Spleen (tissue), 11 donors: ENCODE data around the gene CRYL1. TPM values are rescaled to one million over a fixed set of nuclear protein-coding genes. Genes with fewer than 3 reads are reported as not detected.

Source experiments
- DNase-seq: peaks from one replicate; pipeline ENCODE4 v3.0.0-alpha.2; 2020
- H3K27ac ChIP-seq, 8 donors: fragments of 200-600 bp; sonication (generic) in 7 of 8; 1 replicate in 4 of 8; 2 replicates in 4 of 8; pipeline versions ENCODE4 v1.5.0 to v1.8.0; 2016 to 2021; ENCODE audit warnings: inconsistent platforms in 4 of 8, mild to moderate bottlenecking in 4 of 8, moderate library complexity in 1 of 8
- H3K27me3 ChIP-seq, 7 donors: fragments of 200-600 bp; sonication (generic) in 6 of 7; replicated peaks in 1 of 7; 1 replicate in 4 of 7; 2 replicates in 3 of 7; pipeline versions ENCODE4 v1.5.0 to v1.8.0; 2016 to 2021; ENCODE audit warnings: inconsistent platforms in 3 of 7, mild to moderate bottlenecking in 1 of 7
- H3K36me3 ChIP-seq, 6 donors: fragments of 200-600 bp; sonication (generic) in 5 of 6; 1 replicate in 4 of 6; 2 replicates in 2 of 6; pipeline versions ENCODE4 v1.5.0 to v1.8.0; 2016 to 2021; ENCODE audit warnings: inconsistent platforms in 2 of 6
- H3K4me1 ChIP-seq, 6 donors: fragments of 200-600 bp; sonication (generic) in 5 of 6; 1 replicate in 3 of 6; 2 replicates in 3 of 6; pipeline versions ENCODE4 v1.5.0 to v1.8.0; 2016 to 2021; ENCODE audit warnings: inconsistent platforms in 3 of 6
- H3K4me3 ChIP-seq, 8 donors: fragments of 200-600 bp; sonication (generic) in 7 of 8; 1 replicate in 4 of 8; 2 replicates in 4 of 8; pipeline versions ENCODE4 v1.5.0 to v1.8.0; 2016 to 2021; ENCODE audit warnings: inconsistent platforms in 4 of 8, mild to moderate bottlenecking in 4 of 8, moderate library complexity in 2 of 8
- H3K9me3 ChIP-seq, 8 donors: fragments of 200-600 bp; sonication (generic) in 7 of 8; 1 replicate in 4 of 8; 2 replicates in 4 of 8; pipeline versions ENCODE4 v1.5.0 to v1.8.0; 2016 to 2021; ENCODE audit warnings: inconsistent platforms in 4 of 8
- POLR2A ChIP-seq, 3 donors: fragments of 450-650 bp; IDR thresholded peaks; one replicate each; pipeline ENCODE4 v1.5.1; 2017; ENCODE audit warnings: antibody characterized with exemption in 3 of 3, mild to moderate bottlenecking in 1 of 3
- POLR2AphosphoS5 ChIP-seq, 3 donors: sonication (generic); formaldehyde crosslinking; IDR thresholded peaks; one replicate each; pipeline ENCODE4 v1.5.1; 2017; ENCODE audit warnings: antibody characterized with exemption in 3 of 3
- WGBS, 5 donors: extraction: QIAGEN DNeasy Blood & Tissue Kit in 3 of 5; methylation state at CpG; one replicate each; pipeline versions ENCODE4 v1.1.5 to v1.1.7; 2013 to 2018; 5-methylcytosine and 5-hydroxymethylcytosine counted together
- intact Hi-C: fragments of 100-400 bp; cut with DNase I; formaldehyde crosslinking; loops from one replicate; pipeline ENCODE4 v1.15.0; 2023; ENCODE audit warnings: low total_unique reads
- polyA plus RNA-seq, 3 donors: library from polyadenylated mRNA; stranded (reverse); fragments of 200-250 nt; gene quantifications; one replicate each; pipeline ENCODE4 v1.2.1, GENCODE V29; 2013
- total RNA-seq, 7 donors: library from RNA; depleted of rRNA in 3 of 7; stranded (reverse); fragments of >200 nt in 3 of 7; fragmentation: NEBNext Ultra II Directional in 4 of 7; extraction: Animal tissue kit (Norgen Biotek cat#: 25700) in 4 of 7; gene quantifications; one replicate each; pipeline versions ENCODE4 v1.1.0 to v1.2.1, GENCODE V29; 2016 to 2021
- TF ChIP-seq, protein P1 (sequence below), 11 experiments: fragments of 200-600 bp in 7 of 11; fragments of 450-650 bp in 4 of 11; sonication (generic) in 4 of 11; IDR thresholded peaks in 8 of 11; conservative IDR thresholded peaks in 3 of 11; 1 replicate in 7 of 11; 2 replicates in 4 of 11; pipeline versions ENCODE4 v1.4.0 to v1.8.0; 2016 to 2021; ENCODE audit warnings: antibody characterized with exemption in 11 of 11, inconsistent platforms in 4 of 11, mild to moderate bottlenecking in 1 of 11
- donor health status: healthy with polysubstance abuse.
- donor health status: DM: no; HTN: no; CAD: no; lungs with moderate emphysema.
- donor health status: DM: no; HTN: no; CAD: no.
- donor health status: Bipolar disorder and iron deficiency.
- donor health status: healthy.
- donor health status: DM: no; HTN: no; CAD: no.
- donor health status: DM: yes; HTN: yes; CAD: no.

CRYL1 gene
- total and polyA plus RNA-seq, 10 donors: 13.5 to 46.5 (median 29.0) TPM

DNA sequence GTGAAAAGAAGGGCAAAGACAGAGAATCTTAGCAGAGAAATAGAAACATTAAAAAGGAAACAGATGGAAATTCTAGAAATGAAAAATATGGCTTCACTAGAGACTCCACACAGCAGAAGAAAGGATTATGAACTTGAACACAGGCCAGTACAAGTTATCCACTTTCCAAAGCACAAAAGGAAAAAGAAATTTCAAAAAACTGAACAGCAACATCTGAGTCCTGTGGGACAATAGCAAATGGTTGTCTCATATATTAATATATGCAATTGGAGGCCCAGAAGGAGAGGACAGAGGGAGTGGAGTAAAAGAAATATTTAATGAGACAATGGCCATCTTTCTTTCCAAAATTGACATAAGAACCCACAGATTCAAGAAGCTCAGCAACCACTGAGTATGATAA is 151.8 kb downstream of the CRYL1 start:
- no peak overlapping the region for H3K27ac ChIP-seq
- no peaks in the 10 kb centered on the region for H3K9me3 ChIP-seq
- H3K27me3 ChIP-seq: peaks cover 0 to 17% (median 0%) of the 10 kb centered on the region in 7 donors
- no peaks in the 10 kb centered on the region for H3K36me3 ChIP-seq
- no peak for DNase-seq
- intact Hi-C loops: no loop called here
- TF ChIP-seq POLR2AphosphoS5 (IDR thresholded peaks at IDR 0.05): no peak
- TF ChIP-seq POLR2A (IDR thresholded peaks at IDR 0.05): no peak
- TF ChIP-seq, protein P1, sequence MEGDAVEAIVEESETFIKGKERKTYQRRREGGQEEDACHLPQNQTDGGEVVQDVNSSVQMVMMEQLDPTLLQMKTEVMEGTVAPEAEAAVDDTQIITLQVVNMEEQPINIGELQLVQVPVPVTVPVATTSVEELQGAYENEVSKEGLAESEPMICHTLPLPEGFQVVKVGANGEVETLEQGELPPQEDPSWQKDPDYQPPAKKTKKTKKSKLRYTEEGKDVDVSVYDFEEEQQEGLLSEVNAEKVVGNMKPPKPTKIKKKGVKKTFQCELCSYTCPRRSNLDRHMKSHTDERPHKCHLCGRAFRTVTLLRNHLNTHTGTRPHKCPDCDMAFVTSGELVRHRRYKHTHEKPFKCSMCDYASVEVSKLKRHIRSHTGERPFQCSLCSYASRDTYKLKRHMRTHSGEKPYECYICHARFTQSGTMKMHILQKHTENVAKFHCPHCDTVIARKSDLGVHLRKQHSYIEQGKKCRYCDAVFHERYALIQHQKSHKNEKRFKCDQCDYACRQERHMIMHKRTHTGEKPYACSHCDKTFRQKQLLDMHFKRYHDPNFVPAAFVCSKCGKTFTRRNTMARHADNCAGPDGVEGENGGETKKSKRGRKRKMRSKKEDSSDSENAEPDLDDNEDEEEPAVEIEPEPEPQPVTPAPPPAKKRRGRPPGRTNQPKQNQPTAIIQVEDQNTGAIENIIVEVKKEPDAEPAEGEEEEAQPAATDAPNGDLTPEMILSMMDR (IDR thresholded peaks at IDR 0.05 in 8 of 11, conservative IDR thresholded peaks at IDR 0.05 in 3 of 11): no peak
- H3K4me1 ChIP-seq: no peaks in the 10 kb centered on the region
- no peak overlapping the region for H3K4me3 ChIP-seq

DNA sequence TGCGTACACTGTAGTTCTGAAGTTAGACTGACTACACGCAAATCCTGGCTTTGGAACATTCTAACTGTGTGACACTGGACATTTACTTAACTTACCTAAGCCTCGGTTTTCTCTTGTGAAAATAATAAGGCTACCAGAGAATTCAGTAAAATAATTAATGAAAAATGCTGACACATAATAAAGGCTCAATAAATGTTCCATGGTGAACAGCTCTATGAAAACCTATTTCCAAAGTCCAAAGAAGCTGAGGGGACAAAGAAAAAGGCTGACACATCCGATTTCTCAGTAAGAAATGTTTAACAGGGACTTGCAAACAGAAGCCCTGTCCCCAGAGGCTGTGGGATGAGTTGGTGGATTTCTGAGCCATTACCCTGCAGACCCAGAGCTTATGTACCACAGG is 153.8 kb downstream of the CRYL1 start:
- 81 to 92% (median 86%) methylated on average over 4 of the region's 4 CpGs for WGBS, 5 donors
- TF ChIP-seq, protein P1 (IDR thresholded peaks at IDR 0.05 in 8 of 11, conservative IDR thresholded peaks at IDR 0.05 in 3 of 11): no peak
- TF ChIP-seq POLR2A (IDR thresholded peaks at IDR 0.05): no peak
- TF ChIP-seq POLR2AphosphoS5 (IDR thresholded peaks at IDR 0.05): no peak
- H3K9me3 ChIP-seq: no peaks in the 10 kb centered on the region
- intact Hi-C loops: no loop called here
- H3K4me3 ChIP-seq: no peak overlapping the region
- H3K4me1 ChIP-seq: no peaks in the 10 kb centered on the region
- H3K36me3 ChIP-seq: no peaks in the 10 kb centered on the region
- no peak overlapping the region for H3K27ac ChIP-seq
- DNase-seq: no peak
- peaks cover 0 to 19% (median 0%) of the 10 kb centered on the region in 7 donors for H3K27me3 ChIP-seq

DNA sequence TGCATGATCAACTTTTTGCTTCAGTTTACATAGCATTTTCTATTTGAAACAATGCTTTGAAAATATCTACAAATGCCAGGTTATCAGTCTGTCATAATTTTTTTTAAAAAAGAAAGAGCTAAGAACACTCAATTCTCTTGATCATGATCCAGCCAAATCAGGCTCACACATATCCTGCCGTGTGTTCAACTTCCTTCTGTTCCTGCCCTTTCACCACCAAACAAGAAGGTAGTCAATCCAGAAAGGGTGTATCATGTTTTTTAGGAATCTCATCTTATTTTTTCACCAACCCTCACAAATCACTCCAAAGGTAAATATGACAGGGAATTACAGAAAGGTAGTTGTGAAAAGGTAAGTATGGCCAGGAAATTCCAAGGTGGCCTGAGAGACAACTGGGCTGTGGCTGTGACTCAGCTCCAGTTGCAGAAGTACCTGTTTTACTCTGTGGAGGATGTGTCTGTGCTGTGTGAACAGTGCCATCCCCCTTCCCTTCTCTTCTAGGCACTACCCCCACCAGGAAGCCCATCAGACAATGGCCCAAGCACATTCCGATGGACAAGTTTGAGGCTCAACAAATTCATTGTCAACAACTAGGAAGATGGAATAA is 154.7 kb downstream of the CRYL1 start:
- WGBS, 5 donors: 38 to 56% (median 52%) methylated on average over 2 of the region's 2 CpGs
- Histone ChIP-seq H3K36me3 (no peaks in the 10 kb centered on the region), H3K4me3 (no peak overlapping the region), H3K4me1 (no peaks in the 10 kb centered on the region), H3K27ac (no peak overlapping the region), H3K27me3 (peaks cover 0 to 19% (median 0%) of the 10 kb centered on the region in 7 donors), H3K9me3 (no peaks in the 10 kb centered on the region)
- TF ChIP-seq, protein P1 (IDR thresholded peaks at IDR 0.05 in 8 of 11, conservative IDR thresholded peaks at IDR 0.05 in 3 of 11): no peak
- TF ChIP-seq POLR2AphosphoS5 (IDR thresholded peaks at IDR 0.05) (no peak), POLR2A (IDR thresholded peaks at IDR 0.05) (no peak)
- no peak for DNase-seq
- intact Hi-C loops: no loop called here

DNA sequence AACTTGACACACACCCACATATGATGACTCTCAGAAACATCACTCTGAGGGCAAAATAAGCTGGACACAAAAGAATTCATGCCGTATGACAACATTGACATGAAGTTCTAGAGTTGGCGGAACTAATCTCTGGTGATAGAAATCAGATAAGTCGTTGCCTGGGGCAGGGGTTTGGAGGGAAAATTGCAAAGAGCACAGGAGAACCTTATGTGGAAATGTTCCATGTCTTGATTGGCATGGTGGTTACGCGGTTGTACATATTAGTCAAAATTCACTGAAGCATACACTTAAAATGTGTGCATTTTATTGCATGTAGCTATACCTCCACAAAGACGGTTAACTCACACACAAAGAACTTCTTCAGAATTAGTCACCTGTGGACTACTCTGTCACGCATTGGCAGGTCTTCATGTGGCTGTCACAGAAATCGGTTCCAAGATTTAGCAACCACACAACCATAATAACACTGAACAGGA is 155.7 kb downstream of the CRYL1 start:
- Histone ChIP-seq H3K27me3 (peaks cover 0 to 19% (median 0%) of the 10 kb centered on the region in 7 donors), H3K36me3 (no peaks in the 10 kb centered on the region), H3K4me1 (no peaks in the 10 kb centered on the region), H3K27ac (no peak overlapping the region), H3K9me3 (no peaks in the 10 kb centered on the region), H3K4me3 (no peak overlapping the region)
- intact Hi-C loops: no loop called here
- TF ChIP-seq POLR2AphosphoS5 (IDR thresholded peaks at IDR 0.05): no peak
- 72 to 90% (median 87%) methylated on average over 8 of the region's 8 CpGs for WGBS, 5 donors
- no peak for DNase-seq
